H1 (cell line): ENCODE results near the gene THEMIS.

Experiments
- CHD2 ChIP-seq: IDR thresholded peaks from 2 replicates; pipeline ENCODE4 v1.6.1; 2012; ENCODE audit warnings: low read length, improper control_type of control experiment
- CTCF ChIP-seq, 3 experiments: IDR thresholded peaks; 1 replicate in 2 of 3; 2 replicates in 1 of 3; pipeline versions ENCODE4 v1.5.1 to v1.6.1; 2011; ENCODE audit warnings: low read length in 3 of 3, mild to moderate bottlenecking in 3 of 3, inconsistent platforms in 2 of 3, low read depth in 1 of 3, moderate library complexity in 1 of 3; ENCODE audit not compliant: insufficient read depth in 1 of 3; ENCODE audit errors: control extremely low read depth in 1 of 3
- EZH2 ChIP-seq: fragments of 200-600 bp; sonication (generic); IDR thresholded peaks from 2 replicates; pipeline ENCODE4 v1.7.1; 2012; ENCODE audit warnings: low read depth, mild to moderate bottlenecking, moderate library complexity, low read length, inconsistent platforms; ENCODE audit not compliant: severe bottlenecking
- GABPA ChIP-seq: IDR thresholded peaks from 2 replicates; pipeline ENCODE4 v1.6.1; 2011; ENCODE audit warnings: mild to moderate bottlenecking, low read length, moderate library complexity, borderline replicate concordance; ENCODE audit not compliant: insufficient read depth
- JUN ChIP-seq: IDR thresholded peaks from 2 replicates; pipeline ENCODE4 v1.6.1; 2011; ENCODE audit warnings: low read depth, mild to moderate bottlenecking, improper control_type of control experiment, low read length
- POLR2A ChIP-seq, 2 experiments: IDR thresholded peaks; 1 replicate in 1 of 2; 2 replicates in 1 of 2; pipeline ENCODE4 v1.6.1; 2011; ENCODE audit warnings: low read depth in 2 of 2, low read length in 2 of 2, mild to moderate bottlenecking in 2 of 2; ENCODE audit errors: control extremely low read depth in 1 of 2
- RFX5 ChIP-seq: IDR thresholded peaks from 2 replicates; pipeline ENCODE4 v1.6.1; 2011; ENCODE audit warnings: low read depth, low read length, improper control_type of control experiment, borderline replicate concordance
- SP1 ChIP-seq: IDR thresholded peaks from 2 replicates; pipeline ENCODE4 v1.6.1; 2011; ENCODE audit warnings: low read depth, low read length
- TEAD4 ChIP-seq: IDR thresholded peaks from 2 replicates; pipeline ENCODE4 v1.6.1; 2012; ENCODE audit warnings: low read depth, low read length, inconsistent platforms, mixed read lengths
- YY1 ChIP-seq: IDR thresholded peaks from 2 replicates; pipeline ENCODE4 v1.6.1; 2011; ENCODE audit warnings: low read depth, mild to moderate bottlenecking, low read length
- TF ChIP-seq, protein P1 (sequence below): IDR thresholded peaks from 2 replicates; pipeline ENCODE4 v1.6.1; 2011; ENCODE audit warnings: low read length, improper control_type of control experiment
- TF ChIP-seq, protein P2 (sequence below): IDR thresholded peaks from 2 replicates; pipeline ENCODE4 v1.6.1; 2012; ENCODE audit warnings: low read length, inconsistent platforms

DNA sequence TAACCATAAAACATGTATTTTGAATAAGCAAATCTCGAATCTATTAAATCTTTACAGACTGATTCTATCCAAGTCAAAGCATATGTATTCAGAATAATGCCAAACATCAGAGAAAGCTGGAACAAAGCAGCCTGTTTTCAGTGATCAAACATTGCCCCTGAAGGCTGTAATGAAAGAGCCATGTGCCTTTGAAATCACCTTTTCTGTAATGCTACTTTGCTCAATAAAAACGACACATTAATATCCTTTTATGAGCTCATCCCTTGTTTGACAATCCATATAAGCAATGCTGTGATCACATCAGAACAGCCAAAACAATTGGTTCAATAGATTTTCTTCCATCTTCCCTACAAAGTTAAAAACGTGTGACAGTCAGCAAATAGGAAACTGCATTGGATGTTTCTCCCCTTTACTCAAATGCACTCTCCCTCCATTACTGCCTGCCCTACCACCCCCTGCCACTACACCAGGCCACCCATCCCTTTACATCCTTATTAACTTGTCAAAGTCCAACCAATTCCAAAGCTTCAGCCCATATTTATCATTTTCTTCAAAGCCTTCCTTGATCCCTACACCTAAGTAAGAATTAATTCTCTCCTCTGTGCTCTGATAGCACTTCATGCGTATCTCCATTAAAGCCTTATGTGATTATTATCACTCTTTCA, 42.0 kb downstream of the THEMIS start:
- TF ChIP-seq CTCF (IDR thresholded peaks at IDR 0.05; ENCODE audit: control extremely low read depth in 1 of 3, insufficient read depth in 1 of 3, low read depth in 1 of 3, low read length in 3 of 3) (peak in 1 of 3 experiments; percentile 9; a peak in 1 of 4 replicates), YY1 (no peak), EZH2 (no peak), POLR2A (IDR thresholded peaks at IDR 0.05; ENCODE audit: control extremely low read depth in 1 of 2, low read depth in 2 of 2, low read length in 2 of 2) (no peak), SP1 (no peak), CHD2 (no peak), RFX5 (no peak), TEAD4 (no peak), JUN (no peak), GABPA (no peak)
- TF ChIP-seq, protein P1, sequence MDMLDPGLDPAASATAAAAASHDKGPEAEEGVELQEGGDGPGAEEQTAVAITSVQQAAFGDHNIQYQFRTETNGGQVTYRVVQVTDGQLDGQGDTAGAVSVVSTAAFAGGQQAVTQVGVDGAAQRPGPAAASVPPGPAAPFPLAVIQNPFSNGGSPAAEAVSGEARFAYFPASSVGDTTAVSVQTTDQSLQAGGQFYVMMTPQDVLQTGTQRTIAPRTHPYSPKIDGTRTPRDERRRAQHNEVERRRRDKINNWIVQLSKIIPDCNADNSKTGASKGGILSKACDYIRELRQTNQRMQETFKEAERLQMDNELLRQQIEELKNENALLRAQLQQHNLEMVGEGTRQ, result no peak
- TF ChIP-seq, protein P2, sequence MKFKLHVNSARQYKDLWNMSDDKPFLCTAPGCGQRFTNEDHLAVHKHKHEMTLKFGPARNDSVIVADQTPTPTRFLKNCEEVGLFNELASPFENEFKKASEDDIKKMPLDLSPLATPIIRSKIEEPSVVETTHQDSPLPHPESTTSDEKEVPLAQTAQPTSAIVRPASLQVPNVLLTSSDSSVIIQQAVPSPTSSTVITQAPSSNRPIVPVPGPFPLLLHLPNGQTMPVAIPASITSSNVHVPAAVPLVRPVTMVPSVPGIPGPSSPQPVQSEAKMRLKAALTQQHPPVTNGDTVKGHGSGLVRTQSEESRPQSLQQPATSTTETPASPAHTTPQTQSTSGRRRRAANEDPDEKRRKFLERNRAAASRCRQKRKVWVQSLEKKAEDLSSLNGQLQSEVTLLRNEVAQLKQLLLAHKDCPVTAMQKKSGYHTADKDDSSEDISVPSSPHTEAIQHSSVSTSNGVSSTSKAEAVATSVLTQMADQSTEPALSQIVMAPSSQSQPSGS, result no peak
